H1 (cell line): ENCODE data around the gene MRPS31. TPM values are rescaled to one million over a fixed set of nuclear protein-coding genes. Genes with fewer than 3 reads are reported as not detected.
A peak's percentile ranks its signal among the peaks of the same experiment; 100 is the strongest.

Source experiments
- BACH1 ChIP-seq: IDR thresholded peaks from 2 replicates; pipeline ENCODE4 v1.6.1; 2012; ENCODE audit warnings: low read length, improper control_type of control experiment
- BCL11A ChIP-seq, 2 experiments: IDR thresholded peaks; one replicate each; pipeline ENCODE4 v1.6.1; 2011; ENCODE audit warnings: low read depth in 2 of 2, low read length in 2 of 2, mild to moderate bottlenecking in 2 of 2
- CHD1 ChIP-seq: IDR thresholded peaks from 2 replicates; pipeline ENCODE4 v1.6.1; 2012; ENCODE audit warnings: low read depth, low read length, improper control_type of control experiment
- CHD2 ChIP-seq: IDR thresholded peaks from 2 replicates; pipeline ENCODE4 v1.6.1; 2012; ENCODE audit warnings: low read length, improper control_type of control experiment
- CTBP2 ChIP-seq: IDR thresholded peaks from 2 replicates; pipeline ENCODE4 v1.7.0; 2011; ENCODE audit warnings: borderline replicate concordance, mild to moderate bottlenecking, moderate library complexity, mixed read lengths, low read length; ENCODE audit not compliant: insufficient read depth, insufficient read length
- E2F6 ChIP-seq: IDR thresholded peaks from 2 replicates; pipeline ENCODE4 v1.6.1; 2012; ENCODE audit warnings: inconsistent platforms
- EP300 ChIP-seq, 2 experiments: IDR thresholded peaks; 1 replicate in 1 of 2; 2 replicates in 1 of 2; pipeline ENCODE4 v1.6.1; 2011 to 2012; ENCODE audit warnings: low read depth in 2 of 2, low read length in 2 of 2, mild to moderate bottlenecking in 2 of 2, borderline replicate concordance in 1 of 2, inconsistent platforms in 1 of 2, moderate library complexity in 1 of 2
- GABPA ChIP-seq: IDR thresholded peaks from 2 replicates; pipeline ENCODE4 v1.6.1; 2011; ENCODE audit warnings: mild to moderate bottlenecking, low read length, moderate library complexity, borderline replicate concordance; ENCODE audit not compliant: insufficient read depth
- GTF2F1 ChIP-seq: IDR thresholded peaks from 2 replicates; pipeline ENCODE4 v1.6.1; 2012; ENCODE audit warnings: low read depth, low read length, improper control_type of control experiment, borderline replicate concordance
- KDM4A ChIP-seq: IDR thresholded peaks from one replicate; pipeline ENCODE4 v1.7.1; 2012; ENCODE audit warnings: low read depth, mild to moderate bottlenecking, moderate library complexity, low read length, inconsistent platforms; ENCODE audit not compliant: severe bottlenecking
- KDM5A ChIP-seq: fragments of 200-600 bp; IDR thresholded peaks from 2 replicates; pipeline ENCODE4 v1.7.1; 2012; ENCODE audit warnings: mild to moderate bottlenecking, low read length, inconsistent platforms, mixed read lengths
- MAFK ChIP-seq: IDR thresholded peaks from 2 replicates; pipeline ENCODE4 v1.6.1; 2012; ENCODE audit warnings: low read depth, mild to moderate bottlenecking, improper control_type of control experiment, low read length
- MAX ChIP-seq: IDR thresholded peaks from 2 replicates; pipeline ENCODE4 v1.6.1; 2012; ENCODE audit warnings: inconsistent platforms
- NANOG ChIP-seq: IDR thresholded peaks from 2 replicates; pipeline ENCODE4 v1.6.1; 2011; ENCODE audit warnings: low read length, low read depth, mild to moderate bottlenecking, inconsistent platforms; ENCODE audit not compliant: insufficient read depth, poor library complexity, severe bottlenecking
- PHF8 ChIP-seq: fragments of 200-600 bp; sonication (generic); conservative IDR thresholded peaks from 2 replicates; pipeline ENCODE4 v1.7.1; 2012; ENCODE audit warnings: low read depth, mild to moderate bottlenecking, inconsistent platforms, low read length, moderate library complexity
- POLR2A ChIP-seq, 2 experiments: IDR thresholded peaks; 1 replicate in 1 of 2; 2 replicates in 1 of 2; pipeline ENCODE4 v1.6.1; 2011; ENCODE audit warnings: low read depth in 2 of 2, low read length in 2 of 2, mild to moderate bottlenecking in 2 of 2; ENCODE audit errors: control extremely low read depth in 1 of 2
- POLR2AphosphoS5 ChIP-seq: IDR thresholded peaks from 2 replicates; pipeline ENCODE4 v1.6.1; 2011; ENCODE audit warnings: low read depth, low read length
- RNF2 ChIP-seq: fragments of 200-900, 300-1000 bp; sonication (generic); IDR thresholded peaks from 2 replicates; pipeline ENCODE4 v1.7.1; 2016; ENCODE audit warnings: borderline replicate concordance, low read depth, mild to moderate bottlenecking, antibody characterized with exemption, low read length; ENCODE audit not compliant: poor library complexity, severe bottlenecking; ENCODE audit errors: missing control alignments
- SIRT6 ChIP-seq: IDR thresholded peaks from one replicate; pipeline ENCODE4 v1.7.1; 2012; ENCODE audit warnings: low read length, inconsistent platforms
- SP1 ChIP-seq: IDR thresholded peaks from 2 replicates; pipeline ENCODE4 v1.6.1; 2011; ENCODE audit warnings: low read depth, low read length
- SP4 ChIP-seq: IDR thresholded peaks from 2 replicates; pipeline ENCODE4 v1.6.1; 2012; ENCODE audit warnings: low read length, inconsistent platforms
- SUZ12 ChIP-seq: fragments of 200-600 bp; sonication (generic); IDR thresholded peaks from 2 replicates; pipeline ENCODE4 v1.6.1; 2012; ENCODE audit warnings: mild to moderate bottlenecking, inconsistent platforms, low read length, moderate library complexity, mixed read lengths
- TAF1 ChIP-seq: IDR thresholded peaks from 2 replicates; pipeline ENCODE4 v1.6.1; 2011; ENCODE audit warnings: mild to moderate bottlenecking, low read depth, low read length
- TBP ChIP-seq: IDR thresholded peaks from 2 replicates; pipeline ENCODE4 v1.6.1; 2011; ENCODE audit warnings: low read depth, low read length, improper control_type of control experiment
- TCF12 ChIP-seq: IDR thresholded peaks from 2 replicates; pipeline ENCODE4 v1.6.1; 2011; ENCODE audit warnings: low read depth, mild to moderate bottlenecking, low read length
- polyA plus RNA-seq, 7 experiments: library from polyadenylated mRNA; depleted of rRNA in 3 of 7; stranded (reverse) in 5 of 7; unstranded in 2 of 7; fragments of >200 nt in 5 of 7; fragments of 200-250 nt in 2 of 7; gene quantifications; 1 replicate in 5 of 7; 2 replicates in 1 of 7; 4 replicates in 1 of 7; pipeline versions ENCODE4 v1.2.1 to v1.2.3, GENCODE V29; 2011 to 2013; ENCODE audit warnings: missing spikeins in 2 of 7, mixed read lengths in 2 of 7
- total RNA-seq: library from RNA; stranded (reverse); fragmentation: NEBNext Ultra II Directional; extraction: Animal tissue kit (Norgen Biotek cat#: 25700); gene quantifications from 2 replicates; pipeline ENCODE4 v1.2.1, GENCODE V29; 2021

MRPS31 gene
- total and polyA plus RNA-seq, 2 of the 8 experiments (the other 6 are each of a cell fraction or from before 2014, with no cell fraction given), result 13.6 to 33.3 TPM

- TF ChIP-seq PHF8 (no peak), POLR2AphosphoS5 (no peak), CHD1 (no peak), SUZ12 (no peak), CTBP2 (peak; percentile 24), E2F6 (no peak), RNF2 (no peak), MAX (no peak), MAFK (no peak), EP300 (IDR thresholded peaks at IDR 0.05; ENCODE audit: borderline replicate concordance in 1 of 2, low read depth in 2 of 2, low read length in 2 of 2) (peak in 1 of 2 experiments; percentile 91; a peak in 1 of 3 replicates), TBP (no peak), SIRT6 (no peak), SP4 (no peak), GABPA (no peak), POLR2A (IDR thresholded peaks at IDR 0.05; ENCODE audit: control extremely low read depth in 1 of 2, low read depth in 2 of 2, low read length in 2 of 2) (no peak; a peak in 1 of 3 replicates), TAF1 (no peak), BACH1 (no peak), NANOG (peak; percentile 95), KDM5A (no peak), BCL11A (IDR thresholded peaks at IDR 0.05; ENCODE audit: low read depth in 2 of 2, low read length in 2 of 2) (peak in 1 of 2 experiments; percentile 86), CHD2 (no peak), KDM4A (peak; percentile 33), SP1 (peak; percentile 81), TCF12 (peak; percentile 98), GTF2F1 (no peak)
Observed at GRCh38 chr13:40680659-40681323, 90.2 kb downstream of the MRPS31 start (continued).
